Measurements from ENCODE around the gene HSDL1.

The HSDL1 gene

GRCh38 chr16:84138824-84139627 is 6.0 kb downstream of the HSDL1 start:
- TF ChIP-seq MAX (IDR thresholded peaks at IDR 0.05; ENCODE audit: low read depth, low read length) (0 out of 2 replicates have a peak, but pooled peaks have one; percentile 22), CTCF (IDR thresholded peaks at IDR 0.05; ENCODE audit: low read depth, low read length) (no peak)
- no peak for DNase-seq (ENCODE audit: low read depth)
- H3K4me3 ChIP-seq (ENCODE audit: low read depth, low read length) = no peak overlapping the region

DNA sequence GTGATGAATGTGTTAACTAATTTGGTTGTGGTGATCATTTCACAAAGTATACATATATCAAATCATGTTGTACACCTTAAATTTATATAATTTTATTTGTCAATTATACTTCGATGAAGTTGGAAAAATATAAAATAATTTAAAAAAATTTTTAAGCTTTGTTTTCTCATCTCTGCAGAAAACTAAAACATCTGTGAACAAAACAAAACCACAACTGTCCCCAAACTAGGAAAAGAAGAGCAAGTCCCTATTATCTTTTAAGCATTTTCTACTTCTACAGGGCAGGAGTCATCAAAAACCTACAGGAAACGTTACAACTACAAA is 6.5 kb downstream of the HSDL1 start:
- H3K4me3 ChIP-seq (ENCODE audit: low read depth, low read length) = no peak overlapping the region
- no peak for DNase-seq (ENCODE audit: low read depth)
- no peak for TF ChIP-seq POLR2A (IDR thresholded peaks at IDR 0.05; ENCODE audit: extremely low read depth, insufficient read length)
- TF ChIP-seq MYC (IDR thresholded peaks at IDR 0.05; ENCODE audit: low read depth, low read length) = no peak
- no peak for TF ChIP-seq CTCF (IDR thresholded peaks at IDR 0.05; ENCODE audit: low read depth, low read length)

DNA sequence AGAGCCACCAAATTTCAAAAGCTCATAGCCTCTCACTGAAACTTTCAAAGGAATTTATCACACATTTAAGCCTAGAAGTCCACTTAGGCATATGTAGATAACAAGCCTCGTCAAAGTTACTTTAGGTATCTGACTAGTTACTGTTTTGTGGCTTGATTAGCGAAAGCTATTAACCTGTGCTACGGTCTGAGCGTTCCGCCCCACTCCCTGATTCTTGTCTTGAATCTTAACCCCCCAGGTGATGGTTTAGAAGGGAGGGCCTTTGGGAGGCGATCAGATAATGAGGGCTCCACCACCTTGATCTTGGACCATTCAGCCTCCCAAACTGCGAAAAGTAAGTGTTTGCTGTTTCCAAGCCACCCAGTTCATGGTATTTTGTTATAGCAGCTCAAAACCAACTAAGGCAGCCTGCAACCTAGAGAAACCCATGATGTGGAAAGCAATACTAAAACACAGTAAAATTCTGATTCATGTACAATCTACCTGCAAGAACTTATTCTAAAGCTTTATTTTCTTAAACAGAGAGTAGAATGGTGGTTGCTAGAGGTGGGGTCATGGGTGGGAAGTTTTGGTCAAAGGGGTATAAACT is 7.1 kb downstream of the HSDL1 start:
- no peak overlapping the region for H3K4me3 ChIP-seq (ENCODE audit: low read depth, low read length)
- no peak for DNase-seq (ENCODE audit: low read depth)
- TF ChIP-seq MAX (IDR thresholded peaks at IDR 0.05; ENCODE audit: low read depth, low read length) (no peak), MYC (IDR thresholded peaks at IDR 0.05; ENCODE audit: low read depth, low read length) (no peak), POLR2A (IDR thresholded peaks at IDR 0.05; ENCODE audit: extremely low read depth, insufficient read length) (no peak), CTCF (IDR thresholded peaks at IDR 0.05; ENCODE audit: low read depth, low read length) (no peak)

DNA sequence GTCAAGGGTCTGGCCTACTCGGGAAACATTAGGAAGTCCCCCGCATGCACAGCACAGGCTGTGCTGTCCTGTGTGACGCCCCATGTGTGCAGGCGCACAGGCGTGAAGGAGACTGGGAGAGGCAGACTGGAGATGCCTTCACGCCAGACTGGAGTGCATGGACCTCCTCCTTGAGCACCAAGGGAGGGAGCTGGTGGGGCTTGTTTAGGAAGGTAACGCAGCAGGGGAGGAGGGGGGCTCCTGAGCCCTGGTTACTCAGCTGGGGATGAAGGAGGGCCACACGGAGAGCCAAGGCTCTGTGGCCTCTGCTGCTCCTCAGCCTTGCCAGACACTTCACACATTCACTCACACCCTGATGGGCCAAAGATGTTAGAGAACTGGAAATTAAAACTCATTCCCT is 7.7 kb downstream of the HSDL1 start:
- TF ChIP-seq CTCF (IDR thresholded peaks at IDR 0.05; ENCODE audit: low read depth, low read length) (no peak), MYC (IDR thresholded peaks at IDR 0.05; ENCODE audit: low read depth, low read length) (no peak), MAX (IDR thresholded peaks at IDR 0.05; ENCODE audit: low read depth, low read length) (no peak), POLR2A (IDR thresholded peaks at IDR 0.05; ENCODE audit: extremely low read depth, insufficient read length) (no peak)
- H3K4me3 ChIP-seq (ENCODE audit: low read depth, low read length) = no peak overlapping the region
- DNase-seq (ENCODE audit: low read depth) = no peak

- H3K4me3 ChIP-seq (ENCODE audit: low read depth, low read length) = no peak overlapping the region
- TF ChIP-seq MYC (IDR thresholded peaks at IDR 0.05; ENCODE audit: low read depth, low read length) (no peak), POLR2A (IDR thresholded peaks at IDR 0.05; ENCODE audit: extremely low read depth, insufficient read length) (no peak), CTCF (IDR thresholded peaks at IDR 0.05; ENCODE audit: low read depth, low read length) (no peak), MAX (IDR thresholded peaks at IDR 0.05; ENCODE audit: low read depth, low read length) (no peak)
- DNase-seq (ENCODE audit: low read depth) = no peak
These were observed 8.4 kb downstream of the HSDL1 start for GRCh38 chr16:84136331-84137125.
